ENCODE data around the gene IL1R2.

IL1R2 gene

DNA sequence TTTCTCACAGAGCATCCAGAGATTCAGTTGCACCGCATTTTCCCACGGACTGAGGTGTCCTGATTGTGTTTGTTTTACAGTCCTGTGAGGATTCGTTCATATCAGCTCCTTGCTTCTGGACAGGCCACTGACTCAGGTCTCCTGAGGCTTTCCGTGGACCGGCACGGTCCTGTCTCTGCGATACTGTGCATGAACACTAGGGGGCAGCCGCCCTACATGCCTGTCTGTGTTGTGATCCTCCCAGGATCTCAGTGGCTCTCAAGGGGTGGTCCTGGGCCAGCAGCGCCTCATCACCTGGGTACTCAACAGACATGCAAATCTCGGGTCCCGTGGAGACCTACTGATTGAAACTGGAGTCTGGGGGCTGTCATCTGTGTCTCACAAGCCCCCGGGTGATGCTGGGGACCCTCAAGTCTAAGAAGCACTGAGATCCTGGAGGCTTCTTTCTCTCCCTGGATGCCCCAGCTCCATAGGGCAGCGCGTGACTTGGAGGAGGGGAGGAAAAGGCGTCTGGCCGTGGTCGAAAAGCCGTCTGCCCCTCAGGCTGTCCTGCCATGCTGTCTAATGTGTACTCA is 28.9 kb downstream of the IL1R2 start:
- peak; percentile 82 to 85 for DNase-seq (ENCODE audit: low read depth in 2 of 2)

- DNase-seq (ENCODE audit: low read depth in 2 of 2): no peak
Observed at GRCh38 chr2:102021779-102022178, 30.0 kb downstream of the IL1R2 start.

DNA sequence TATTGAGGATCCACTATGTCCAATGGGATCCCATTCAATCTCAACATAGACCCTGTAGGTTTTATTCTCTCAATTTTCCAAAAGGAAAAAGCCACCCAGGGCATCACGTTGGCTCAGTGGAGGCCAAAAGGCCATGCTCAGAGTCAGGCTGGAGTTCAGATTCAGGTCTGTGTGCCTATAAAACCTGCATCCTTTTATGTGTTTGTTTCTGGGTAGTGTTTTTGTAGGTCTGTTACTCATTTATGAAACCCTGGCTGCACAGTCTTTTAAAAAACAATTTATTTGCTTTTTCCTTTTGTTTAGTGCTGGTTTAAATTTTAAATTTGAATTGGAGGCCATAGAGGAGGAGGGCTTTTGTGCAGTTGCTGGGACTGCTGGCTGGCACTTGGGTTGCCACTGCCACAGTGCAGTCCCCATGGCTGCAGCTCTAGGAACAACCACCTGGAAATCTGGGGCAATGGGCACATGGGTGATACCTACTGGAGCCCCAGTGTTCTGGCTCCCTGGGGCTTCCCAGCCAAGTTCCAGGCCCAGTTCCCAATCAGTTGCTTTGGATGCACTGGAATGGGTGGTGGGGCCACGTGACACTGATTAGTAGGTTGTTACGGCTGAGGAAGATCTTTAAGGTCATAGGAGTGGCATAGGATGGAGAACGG is 31.3 kb downstream of the IL1R2 start:
- DNase-seq (ENCODE audit: low read depth in 2 of 2): no peak

GRCh38 chr2:102024410-102024809 is 32.6 kb downstream of the IL1R2 start:
- no peak for DNase-seq (ENCODE audit: low read depth in 2 of 2)

GRCh38 chr2:102025016-102025501 is 33.3 kb downstream of the IL1R2 start:
- no peak for DNase-seq (ENCODE audit: low read depth in 2 of 2)

- DNase-seq (ENCODE audit: low read depth in 2 of 2): no peak
Observed at GRCh38 chr2:102025583-102026267, 34.0 kb downstream of the IL1R2 start.

DNA sequence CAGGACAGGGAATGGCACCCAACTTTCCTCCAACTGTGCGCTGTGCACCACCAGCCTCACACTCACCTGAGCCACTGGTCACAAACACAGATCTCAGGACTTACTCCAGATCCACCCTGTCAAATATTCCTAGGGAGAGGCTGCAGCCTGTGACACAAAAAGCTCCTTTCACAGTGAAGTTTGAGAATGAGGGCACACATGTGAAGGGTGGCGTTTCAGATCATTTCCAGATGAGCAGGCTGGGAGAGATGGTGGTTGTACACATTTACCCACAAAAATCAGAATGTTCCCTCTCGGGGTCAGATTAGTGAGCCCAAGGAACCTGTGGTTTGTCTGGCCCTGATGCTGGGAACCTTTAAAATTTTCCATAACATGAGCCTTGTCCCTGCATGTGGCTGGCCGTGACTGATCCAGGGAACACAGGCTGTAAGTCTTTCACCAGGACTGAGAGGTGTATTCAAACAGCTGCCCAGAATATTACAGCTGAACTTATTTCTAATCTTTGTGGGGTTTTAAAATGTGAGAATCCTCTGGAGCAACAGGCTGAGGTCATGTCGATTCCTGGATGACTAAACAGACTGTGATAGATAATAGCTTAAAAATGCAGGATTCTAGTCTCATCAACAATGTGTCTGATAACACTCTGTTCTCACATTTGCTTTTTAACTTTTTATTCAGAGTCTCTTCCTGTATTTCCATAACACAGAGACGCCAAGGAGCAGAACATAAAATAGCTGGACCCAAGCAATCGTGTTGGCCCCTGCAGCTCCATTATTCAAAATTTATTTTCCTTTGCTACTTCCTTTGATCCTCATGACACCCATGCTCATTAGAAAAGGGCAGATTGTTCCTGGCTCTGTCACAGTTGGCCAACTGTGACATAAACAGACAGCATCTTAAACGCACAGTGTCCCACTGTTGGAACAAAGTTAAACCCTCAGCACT is 35.5 kb downstream of the IL1R2 start:
- no peak for DNase-seq (ENCODE audit: low read depth in 2 of 2)

GRCh38 chr2:102028470-102028869 is 36.7 kb downstream of the IL1R2 start:
- no peak for DNase-seq (ENCODE audit: low read depth in 2 of 2)

GRCh38 chr2:102029405-102029804 is 37.6 kb downstream of the IL1R2 start:
- DNase-seq (ENCODE audit: low read depth in 2 of 2): no peak

- no peak for DNase-seq (ENCODE audit: low read depth in 2 of 2)
Observed at GRCh38 chr2:102029952-102030351, 38.2 kb downstream of the IL1R2 start.

- no peak for DNase-seq (ENCODE audit: low read depth in 2 of 2)
Observed at GRCh38 chr2:102030502-102030854, 38.7 kb downstream of the IL1R2 start.

- DNase-seq (ENCODE audit: low read depth in 2 of 2): no peak
Observed at GRCh38 chr2:102030855-102031527, 39.2 kb downstream of the IL1R2 start.

DNA sequence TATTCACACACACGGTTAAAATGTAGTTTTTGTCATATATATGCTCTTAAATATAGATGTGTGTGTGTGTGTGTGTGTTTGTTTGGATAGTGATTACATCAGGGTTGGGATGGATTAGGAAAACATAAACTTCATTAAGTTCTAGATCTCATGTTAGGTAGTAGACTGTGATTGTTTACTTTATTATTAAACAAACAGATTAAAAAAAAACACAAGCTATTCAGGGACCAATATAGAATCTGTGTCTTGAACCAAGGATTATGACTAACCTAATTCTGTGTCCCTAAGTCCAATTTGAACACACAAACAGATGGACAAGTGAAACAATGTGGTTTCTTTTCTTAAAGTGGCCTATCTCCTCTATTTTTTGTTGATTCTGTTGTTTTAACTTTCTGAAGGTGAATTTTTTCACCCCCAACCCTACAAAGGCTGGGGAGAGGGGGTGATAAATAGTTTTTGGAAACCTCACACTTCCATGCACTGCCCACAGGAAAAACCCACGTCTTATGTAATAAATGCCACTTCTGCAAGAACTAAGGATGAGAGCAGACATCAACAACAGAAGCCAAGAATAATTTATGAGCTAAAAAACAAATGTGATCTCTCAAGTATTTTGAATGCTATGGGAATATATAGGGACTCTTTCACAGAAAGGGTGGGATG is 40.7 kb downstream of the IL1R2 start:
- DNase-seq (ENCODE audit: low read depth in 2 of 2): no peak

GRCh38 chr2:102033031-102033749 is 41.4 kb downstream of the IL1R2 start:
- no peak for DNase-seq (ENCODE audit: low read depth in 2 of 2)

- DNase-seq (ENCODE audit: low read depth in 2 of 2): no peak
Observed at GRCh38 chr2:102033750-102034682, 42.3 kb downstream of the IL1R2 start.

GRCh38 chr2:102034683-102035548 is 43.2 kb downstream of the IL1R2 start:
- DNase-seq (ENCODE audit: low read depth in 2 of 2): no peak

DNA sequence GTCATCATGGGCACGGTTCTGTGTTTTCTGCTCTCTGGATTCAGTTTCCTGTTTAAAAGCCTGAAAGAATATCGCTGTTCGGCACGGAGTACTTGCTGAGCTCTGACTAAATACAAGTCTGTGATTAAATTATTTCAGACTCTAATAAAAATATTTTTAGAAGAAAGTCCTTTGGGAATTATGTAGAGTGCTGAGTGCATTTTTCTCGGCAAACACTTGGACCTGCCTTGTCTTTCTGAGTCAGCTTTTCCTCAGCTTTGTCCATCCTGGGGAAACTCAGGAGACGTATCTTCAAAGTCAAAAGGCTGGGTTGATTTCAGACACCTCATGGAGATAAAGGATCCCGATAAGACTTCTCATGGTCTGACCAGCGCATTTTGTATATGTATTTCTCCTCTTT is 45.9 kb downstream of the IL1R2 start:
- DNase-seq (ENCODE audit: low read depth in 2 of 2): no peak

- no peak for DNase-seq (ENCODE audit: low read depth in 2 of 2)
Observed at GRCh38 chr2:102040229-102040628, 48.5 kb downstream of the IL1R2 start.
